Fibroblast of pulmonary artery (primary cell): ENCODE results near the gene TSG101.

ENCODE experiments used
- DNase-seq: peaks from one replicate; pipeline ENCODE4 v3.0.0-alpha.2; 2010; ENCODE audit warnings: low read depth
- H3K4me3 ChIP-seq: replicated peaks from 2 replicates; pipeline ENCODE4 v1.5.1; 2011; ENCODE audit warnings: low read depth, mild to moderate bottlenecking, control low read depth, low read length, moderate library complexity
- TF ChIP-seq, protein P1 (sequence below): IDR thresholded peaks from 2 replicates; pipeline ENCODE4 v1.5.1; 2011; ENCODE audit warnings: mild to moderate bottlenecking, control low read depth, low read length, inconsistent platforms; ENCODE audit errors: missing control alignments

The TSG101 gene

GRCh38 chr11:18485913-18486528 is 40.7 kb downstream of the TSG101 start:
- TF ChIP-seq, protein P1, sequence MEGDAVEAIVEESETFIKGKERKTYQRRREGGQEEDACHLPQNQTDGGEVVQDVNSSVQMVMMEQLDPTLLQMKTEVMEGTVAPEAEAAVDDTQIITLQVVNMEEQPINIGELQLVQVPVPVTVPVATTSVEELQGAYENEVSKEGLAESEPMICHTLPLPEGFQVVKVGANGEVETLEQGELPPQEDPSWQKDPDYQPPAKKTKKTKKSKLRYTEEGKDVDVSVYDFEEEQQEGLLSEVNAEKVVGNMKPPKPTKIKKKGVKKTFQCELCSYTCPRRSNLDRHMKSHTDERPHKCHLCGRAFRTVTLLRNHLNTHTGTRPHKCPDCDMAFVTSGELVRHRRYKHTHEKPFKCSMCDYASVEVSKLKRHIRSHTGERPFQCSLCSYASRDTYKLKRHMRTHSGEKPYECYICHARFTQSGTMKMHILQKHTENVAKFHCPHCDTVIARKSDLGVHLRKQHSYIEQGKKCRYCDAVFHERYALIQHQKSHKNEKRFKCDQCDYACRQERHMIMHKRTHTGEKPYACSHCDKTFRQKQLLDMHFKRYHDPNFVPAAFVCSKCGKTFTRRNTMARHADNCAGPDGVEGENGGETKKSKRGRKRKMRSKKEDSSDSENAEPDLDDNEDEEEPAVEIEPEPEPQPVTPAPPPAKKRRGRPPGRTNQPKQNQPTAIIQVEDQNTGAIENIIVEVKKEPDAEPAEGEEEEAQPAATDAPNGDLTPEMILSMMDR = no peak
- H3K4me3 ChIP-seq = no peak overlapping the region
- no peak for DNase-seq

DNA sequence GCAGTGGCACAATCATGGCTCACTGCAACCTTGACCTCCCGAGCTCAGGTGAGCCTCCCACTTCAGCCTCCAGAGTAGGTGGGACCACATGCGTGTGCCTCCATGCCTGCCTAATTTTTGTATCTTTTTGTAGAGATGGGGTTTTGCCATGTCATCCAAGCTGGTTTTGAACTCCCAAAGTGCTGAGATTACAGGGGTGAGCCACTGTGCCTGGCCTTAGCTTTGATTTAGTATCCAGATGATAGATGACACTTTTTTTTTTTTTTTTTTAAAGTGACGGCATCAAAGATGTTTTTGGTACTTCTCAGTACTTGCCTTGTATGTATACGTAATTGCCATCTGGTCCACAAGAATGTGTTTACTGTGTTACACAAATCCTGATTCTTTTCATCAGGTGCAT is 47.7 kb downstream of the TSG101 start:
- TF ChIP-seq, protein P1 = no peak
- DNase-seq = no peak

DNA sequence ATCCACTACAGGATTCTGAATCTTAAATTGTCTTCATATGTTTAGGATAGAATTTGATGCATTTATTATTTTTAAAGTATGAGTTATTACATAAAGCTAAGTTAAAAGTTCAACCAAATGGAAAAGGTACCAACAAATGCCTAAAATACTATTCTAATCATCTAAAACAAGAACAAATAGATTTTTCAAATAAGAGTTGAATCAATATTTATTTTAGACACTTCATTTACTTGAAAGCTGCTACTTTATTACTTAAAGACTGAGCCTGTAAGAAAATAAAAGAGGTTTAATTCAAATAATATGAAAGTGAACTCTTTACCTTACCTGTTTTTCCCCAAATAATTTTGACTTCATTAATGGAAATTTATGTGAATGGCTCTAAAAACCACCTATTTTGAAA is 54.2 kb downstream of the TSG101 start:
- TF ChIP-seq, protein P1 = no peak
- no peak for DNase-seq
- H3K4me3 ChIP-seq = no peak overlapping the region

More for the DNA sequence above, 47.7 kb downstream of the TSG101 start:
- H3K4me3 ChIP-seq = no peak overlapping the region

GRCh38 chr11:18471995-18472394 is 54.7 kb downstream of the TSG101 start:
- TF ChIP-seq, protein P1 = no peak
- no peak overlapping the region for H3K4me3 ChIP-seq
- no peak for DNase-seq

- TF ChIP-seq, protein P1 = no peak
- H3K4me3 ChIP-seq = no peak overlapping the region
- no peak for DNase-seq
Measured at GRCh38 chr11:18468961-18469360, 57.8 kb downstream of the TSG101 start.

DNA sequence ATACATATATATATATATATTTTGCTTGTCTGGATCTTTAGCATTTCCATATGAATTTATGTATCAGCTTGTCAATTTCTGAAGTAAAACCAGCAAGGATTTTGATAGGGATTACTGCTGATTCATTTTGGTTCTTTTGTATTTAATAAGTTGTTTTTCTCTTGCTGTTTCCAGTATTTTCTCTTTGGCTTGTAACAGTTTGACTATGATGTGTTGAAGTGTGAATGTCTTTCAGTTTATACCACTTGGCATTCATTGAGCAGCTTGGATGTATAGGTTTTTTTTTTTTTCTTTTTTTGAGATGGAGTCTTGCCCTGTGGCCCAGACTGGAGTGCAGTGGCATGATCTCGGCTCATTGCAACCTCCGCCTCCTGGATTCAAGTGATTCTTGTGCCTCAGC is 58.7 kb downstream of the TSG101 start:
- H3K4me3 ChIP-seq = no peak overlapping the region
- TF ChIP-seq, protein P1 = no peak

GRCh38 chr11:18466402-18466801 is 60.3 kb downstream of the TSG101 start:
- DNase-seq = no peak
- no peak overlapping the region for H3K4me3 ChIP-seq
- TF ChIP-seq, protein P1 = no peak

More for the DNA sequence above, 58.7 kb downstream of the TSG101 start:
- DNase-seq = no peak
